ENCODE measurements around the gene THBS4.

DNA sequence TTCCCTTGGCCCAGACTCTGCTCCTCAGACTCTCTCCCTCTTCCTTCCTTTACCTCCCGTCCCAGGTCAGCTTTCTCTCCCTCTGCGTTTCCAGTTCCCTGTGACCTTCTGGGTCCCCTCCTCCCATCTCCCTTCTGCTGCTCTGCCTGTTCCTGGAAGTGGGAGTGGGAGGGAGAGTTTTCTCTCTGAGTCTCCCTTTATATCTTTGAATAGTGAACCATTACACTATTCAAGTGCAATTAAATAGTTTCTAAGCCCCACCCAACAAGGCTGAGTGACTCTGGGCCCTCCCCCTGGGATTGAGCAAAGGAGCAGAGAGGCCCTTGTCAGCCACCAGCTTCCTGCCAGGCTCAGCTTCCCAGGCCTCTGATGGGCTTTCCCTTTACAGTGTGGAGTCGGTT lies 34.8 kb downstream of the THBS4 start:
- TF ChIP-seq CTCF (IDR thresholded peaks at IDR 0.05; ENCODE audit: poor library complexity): no peak
- no peak for TF ChIP-seq EZH2phosphoT487 (IDR thresholded peaks at IDR 0.05; ENCODE audit: low read depth, severe bottlenecking, unreplicated experiment)
- TF ChIP-seq EZH2 (IDR thresholded peaks at IDR 0.05; ENCODE audit: borderline replicate concordance): no peak

Measured in hepatocyte (in vitro differentiated cells).